Prostate gland (tissue), 2 donors: ENCODE measurements around the gene UBTD2. TPM values are rescaled to one million over a fixed set of nuclear protein-coding genes. Genes with fewer than 3 reads are reported as not detected.

Source experiments
- DNase-seq: peaks from one replicate; pipeline ENCODE4 v3.0.0-alpha.2; 2019; ENCODE audit warnings: low spot score
- H3K27ac ChIP-seq, 2 donors: fragments of 200-600 bp; sonication (generic); 2 replicates each; pipeline ENCODE4 v1.5.1; 2017 to 2019
- H3K27me3 ChIP-seq: fragments of 200-600 bp; sonication (generic); replicated peaks from 2 replicates; pipeline ENCODE4 v1.5.1; 2019; ENCODE audit not compliant: insufficient read depth
- H3K36me3 ChIP-seq, 2 donors: fragments of 200-600 bp; sonication (generic); 1 replicate in 1 of 2; 2 replicates in 1 of 2; pipeline versions ENCODE4 v1.5.1 to v1.8.1; 2017 to 2019
- H3K4me1 ChIP-seq: fragments of 200-600 bp; sonication (generic); replicated peaks from 2 replicates; pipeline ENCODE4 v1.5.1; 2019
- H3K4me3 ChIP-seq, 2 donors: fragments of 200-600 bp; sonication (generic); 2 replicates each; pipeline ENCODE4 v1.5.1; 2017 to 2019
- H3K9me3 ChIP-seq: fragments of 200-600 bp; sonication (generic); 2 replicates; pipeline ENCODE4 v1.5.1; 2017
- CTCF ChIP-seq, 4 experiments: fragments of 200-600 bp in 2 of 4; fragments of 450-650 bp in 2 of 4; sonication (generic) in 2 of 4; IDR thresholded peaks; 1 replicate in 3 of 4; 2 replicates in 1 of 4; pipeline ENCODE4 v1.5.1; 2016 to 2019; ENCODE audit warnings: antibody characterized with exemption in 4 of 4, mild to moderate bottlenecking in 2 of 4, moderate library complexity in 2 of 4
- POLR2A ChIP-seq: fragments of 450-650 bp; IDR thresholded peaks from one replicate; pipeline ENCODE4 v1.6.1; 2016; ENCODE audit warnings: antibody characterized with exemption, mild to moderate bottlenecking
- POLR2AphosphoS5 ChIP-seq: sonication (generic); formaldehyde crosslinking; IDR thresholded peaks from one replicate; pipeline ENCODE4 v1.6.1; 2017; ENCODE audit warnings: antibody characterized with exemption
- WGBS: methylation state at CpG from one replicate; pipeline ENCODE4 v1.1.5; 2018; 5-methylcytosine and 5-hydroxymethylcytosine counted together
- intact Hi-C: fragments of 100-400 bp; cut with DNase I; formaldehyde crosslinking; loops from one replicate; pipeline ENCODE4 v1.14.2; 2022
- total RNA-seq, 2 donors: library from RNA; depleted of rRNA; stranded (reverse); fragments of >200 nt; gene quantifications; one replicate each; pipeline ENCODE4 v1.1.0, GENCODE V29; 2016

The UBTD2 gene
- total RNA-seq, 2 donors from 2014 or later: 14.3 to 28.2 TPM

GRCh38 chr5:172319708-172320441 is 36.3 kb upstream of the UBTD2 start:
- Histone ChIP-seq H3K9me3 (no peaks in the 10 kb centered on the region), H3K4me1 (no peaks in the 10 kb centered on the region), H3K27ac (no peak overlapping the region), H3K4me3 (no peak overlapping the region), H3K27me3 (no peaks in the 10 kb centered on the region), H3K36me3 (no peaks in the 10 kb centered on the region)
- intact Hi-C loops: no loop called here
- DNase-seq: no peak
- TF ChIP-seq POLR2AphosphoS5 (no peak), CTCF (IDR thresholded peaks at IDR 0.05) (no peak), POLR2A (no peak)
- 86% methylated on average over 4 of the region's 4 CpGs for WGBS

GRCh38 chr5:172315587-172316493 is 32.3 kb upstream of the UBTD2 start:
- WGBS: 96% methylated on average over 11 of the region's 11 CpGs
- H3K4me1 ChIP-seq: no peaks in the 10 kb centered on the region
- no peak for DNase-seq
- no peak overlapping the region for H3K27ac ChIP-seq
- no peak for TF ChIP-seq CTCF (IDR thresholded peaks at IDR 0.05)
- TF ChIP-seq POLR2A: no peak
- TF ChIP-seq POLR2AphosphoS5: no peak
- no peaks in the 10 kb centered on the region for H3K27me3 ChIP-seq
- no peaks in the 10 kb centered on the region for H3K36me3 ChIP-seq
- intact Hi-C loops: no loop called here
- H3K4me3 ChIP-seq: no peak overlapping the region
- no peaks in the 10 kb centered on the region for H3K9me3 ChIP-seq

- no peak for TF ChIP-seq POLR2AphosphoS5
- no peak for TF ChIP-seq CTCF (IDR thresholded peaks at IDR 0.05)
- TF ChIP-seq POLR2A: no peak
- no peak for DNase-seq
- intact Hi-C loops: no loop called here
- Histone ChIP-seq H3K4me3 (no peak overlapping the region), H3K27ac (no peak overlapping the region), H3K27me3 (no peaks in the 10 kb centered on the region), H3K9me3 (no peaks in the 10 kb centered on the region), H3K4me1 (no peaks in the 10 kb centered on the region), H3K36me3 (no peaks in the 10 kb centered on the region)
- WGBS: 92% methylated on average over 4 of the region's 4 CpGs
Observed at GRCh38 chr5:172313915-172314314, 30.4 kb upstream of the UBTD2 start.

GRCh38 chr5:172312286-172312685 is 28.7 kb upstream of the UBTD2 start:
- Histone ChIP-seq H3K27ac (no peak overlapping the region), H3K27me3 (no peaks in the 10 kb centered on the region), H3K9me3 (no peaks in the 10 kb centered on the region), H3K4me3 (no peak overlapping the region), H3K4me1 (no peaks in the 10 kb centered on the region), H3K36me3 (no peaks in the 10 kb centered on the region)
- TF ChIP-seq CTCF (IDR thresholded peaks at IDR 0.05) (no peak), POLR2AphosphoS5 (no peak), POLR2A (no peak)
- 37% methylated on average over 1 of the region's 1 CpG for WGBS
- intact Hi-C loops: no loop called here
- no peak for DNase-seq
